ENCODE measurements around the gene CALML3.

CALML3 gene

GRCh38 chr10:5508161-5508604 is 16.6 kb upstream of the CALML3 start:
- Histone ChIP-seq H3K27me3 (ENCODE audit: low read depth, low read length) (no peaks in the 10 kb centered on the region; the same call in 1 of the 2 replicates), H3K4me3 (ENCODE audit: low read length) (no peak overlapping the region), H3K79me2 (ENCODE audit: low read length) (no peaks in the 10 kb centered on the region), H3K4me1 (ENCODE audit: low read length) (no peaks in the 10 kb centered on the region), H3K4me2 (ENCODE audit: low read length) (no peak overlapping the region), H3K9me3 (ENCODE audit: insufficient read depth, low read length) (no peaks in the 10 kb centered on the region), H2AFZ (ENCODE audit: low read depth, low read length) (no peak overlapping the region), H3K9ac (ENCODE audit: low read length) (no peak overlapping the region), H3K27ac (ENCODE audit: low read length) (no peak overlapping the region), H4K20me1 (ENCODE audit: insufficient read depth, low read length) (no peaks in the 10 kb centered on the region), H3K36me3 (replicated peaks; ENCODE audit: low read depth, low read length) (no peaks in the 10 kb centered on the region)
- TF ChIP-seq EZH2phosphoT487 (IDR thresholded peaks at IDR 0.05; ENCODE audit: low read depth) (no peak), CTCF (IDR thresholded peaks at IDR 0.05; ENCODE audit: low read depth, low read length) (no peak)

- Histone ChIP-seq H3K36me3 (replicated peaks; ENCODE audit: low read depth, low read length) (no peaks in the 10 kb centered on the region), H3K4me3 (ENCODE audit: low read length) (no peak overlapping the region), H3K9ac (ENCODE audit: low read length) (no peak overlapping the region), H3K4me2 (ENCODE audit: low read length) (no peak overlapping the region), H3K27ac (ENCODE audit: low read length) (no peak overlapping the region), H3K27me3 (ENCODE audit: low read depth, low read length) (no peaks in the 10 kb centered on the region; the same call in 1 of the 2 replicates), H4K20me1 (ENCODE audit: insufficient read depth, low read length) (no peaks in the 10 kb centered on the region), H3K4me1 (ENCODE audit: low read length) (no peaks in the 10 kb centered on the region), H3K9me3 (ENCODE audit: insufficient read depth, low read length) (no peaks in the 10 kb centered on the region), H2AFZ (ENCODE audit: low read depth, low read length) (no peak overlapping the region), H3K79me2 (ENCODE audit: low read length) (no peaks in the 10 kb centered on the region)
- TF ChIP-seq CTCF (IDR thresholded peaks at IDR 0.05; ENCODE audit: low read depth, low read length) (no peak), EZH2phosphoT487 (IDR thresholded peaks at IDR 0.05; ENCODE audit: low read depth) (no peak)
Observed at GRCh38 chr10:5508786-5509185, 16.0 kb upstream of the CALML3 start.

GRCh38 chr10:5509236-5509635 is 15.5 kb upstream of the CALML3 start:
- Histone ChIP-seq H3K4me2 (ENCODE audit: low read length) (no peak overlapping the region), H3K4me3 (ENCODE audit: low read length) (no peak overlapping the region), H3K9ac (ENCODE audit: low read length) (no peak overlapping the region), H3K36me3 (replicated peaks; ENCODE audit: low read depth, low read length) (no peaks in the 10 kb centered on the region), H3K9me3 (ENCODE audit: insufficient read depth, low read length) (no peaks in the 10 kb centered on the region), H3K27ac (ENCODE audit: low read length) (no peak overlapping the region), H2AFZ (ENCODE audit: low read depth, low read length) (no peak overlapping the region), H4K20me1 (ENCODE audit: insufficient read depth, low read length) (no peaks in the 10 kb centered on the region), H3K4me1 (ENCODE audit: low read length) (no peaks in the 10 kb centered on the region), H3K79me2 (ENCODE audit: low read length) (no peaks in the 10 kb centered on the region), H3K27me3 (ENCODE audit: low read depth, low read length) (no peaks in the 10 kb centered on the region; the same call in 1 of the 2 replicates)
- TF ChIP-seq CTCF (IDR thresholded peaks at IDR 0.05; ENCODE audit: low read depth, low read length): no peak
- TF ChIP-seq EZH2phosphoT487 (IDR thresholded peaks at IDR 0.05; ENCODE audit: low read depth): no peak

GRCh38 chr10:5509691-5510090 is 15.1 kb upstream of the CALML3 start:
- no peaks in the 10 kb centered on the region for H3K4me1 ChIP-seq (ENCODE audit: low read length)
- no peaks in the 10 kb centered on the region for H3K36me3 ChIP-seq (replicated peaks; ENCODE audit: low read depth, low read length)
- H3K79me2 ChIP-seq (ENCODE audit: low read length): no peaks in the 10 kb centered on the region
- H3K9ac ChIP-seq (ENCODE audit: low read length): no peak overlapping the region
- H3K27me3 ChIP-seq (ENCODE audit: low read depth, low read length): no peaks in the 10 kb centered on the region; the same call in 1 of the 2 replicates
- H4K20me1 ChIP-seq (ENCODE audit: insufficient read depth, low read length): no peaks in the 10 kb centered on the region
- H3K4me3 ChIP-seq (ENCODE audit: low read length): no peak overlapping the region
- no peak overlapping the region for H3K27ac ChIP-seq (ENCODE audit: low read length)
- TF ChIP-seq EZH2phosphoT487 (IDR thresholded peaks at IDR 0.05; ENCODE audit: low read depth) (no peak), CTCF (IDR thresholded peaks at IDR 0.05; ENCODE audit: low read depth, low read length) (no peak)
- H3K9me3 ChIP-seq (ENCODE audit: insufficient read depth, low read length): no peaks in the 10 kb centered on the region
- H2AFZ ChIP-seq (ENCODE audit: low read depth, low read length): no peak overlapping the region
- no peak overlapping the region for H3K4me2 ChIP-seq (ENCODE audit: low read length)

Measured in OCI-LY3 (cell line).